Transverse colon (tissue), 3 donors: ENCODE results near the gene KCND2.

ENCODE experiments used
- CTCF ChIP-seq, 5 experiments: fragments of 200-600 bp in 3 of 5; fragments of 450-650 bp in 2 of 5; sonication (generic) in 3 of 5; IDR thresholded peaks; 1 replicate in 2 of 5; 2 replicates in 3 of 5; pipeline ENCODE4 v1.5.1; 2016 to 2017; ENCODE audit warnings: antibody characterized with exemption in 5 of 5, inconsistent platforms in 3 of 5, mild to moderate bottlenecking in 2 of 5, moderate library complexity in 1 of 5
- POLR2A ChIP-seq: fragments of 450-650 bp; IDR thresholded peaks from one replicate; pipeline ENCODE4 v1.6.1; 2016; ENCODE audit warnings: antibody characterized with exemption, mild to moderate bottlenecking, moderate library complexity

GRCh38 chr7:120677535-120677934, 404.6 kb downstream of the KCND2 start:
- TF ChIP-seq POLR2A (no peak), CTCF (IDR thresholded peaks at IDR 0.05) (no peak)
